H9 (cell line): Measurements from ENCODE around the gene ZKSCAN5. TPM values are rescaled to one million over a fixed set of nuclear protein-coding genes. Genes with fewer than 3 reads are reported as not detected.

Experiments used
- DNase-seq: peaks from one replicate; pipeline ENCODE4 v3.0.0-alpha.2; 2017
- H2AFZ ChIP-seq: one replicate; pipeline ENCODE4 v1.6.1; 2013; ENCODE audit warnings: mild to moderate bottlenecking, low read length, control low read depth, moderate library complexity
- H2AK5ac ChIP-seq: 2 replicates; pipeline ENCODE4 v1.6.1; 2013; ENCODE audit warnings: low read length, control low read depth, mixed read lengths; ENCODE audit not compliant: insufficient read length
- H2BK120ac ChIP-seq: one replicate; pipeline ENCODE4 v1.6.1; 2013; ENCODE audit warnings: low read depth, mild to moderate bottlenecking, low read length, control low read depth, inconsistent platforms; ENCODE audit not compliant: poor library complexity, severe bottlenecking
- H2BK12ac ChIP-seq: 2 replicates; pipeline ENCODE4 v1.6.1; 2013; ENCODE audit warnings: low read length, control low read depth, mixed read lengths, low read depth; ENCODE audit not compliant: insufficient read length
- H2BK15ac ChIP-seq: 2 replicates; pipeline ENCODE4 v1.6.1; 2013; ENCODE audit warnings: low read depth, low read length, control low read depth
- H2BK20ac ChIP-seq: one replicate; pipeline ENCODE4 v1.6.1; 2013; ENCODE audit warnings: low read depth, mild to moderate bottlenecking, low read length, control low read depth, inconsistent platforms; ENCODE audit not compliant: poor library complexity, severe bottlenecking
- H2BK5ac ChIP-seq: 2 replicates; pipeline ENCODE4 v1.6.1; 2013; ENCODE audit warnings: low read length, control low read depth, mixed read lengths; ENCODE audit not compliant: insufficient read length
- H3K14ac ChIP-seq: 2 replicates; pipeline ENCODE4 v1.6.1; 2013; ENCODE audit warnings: low read length, control low read depth; ENCODE audit not compliant: insufficient read depth
- H3K18ac ChIP-seq: 2 replicates; pipeline ENCODE4 v1.6.1; 2013; ENCODE audit warnings: low read depth, mild to moderate bottlenecking, mixed read lengths, low read length, control low read depth; ENCODE audit not compliant: insufficient read length
- H3K23ac ChIP-seq: 2 replicates; pipeline ENCODE4 v1.6.1; 2013; ENCODE audit warnings: low read length, control low read depth, mixed read lengths, low read depth; ENCODE audit not compliant: insufficient read length
- H3K23me2 ChIP-seq: 2 replicates; pipeline ENCODE4 v1.6.1; 2013; ENCODE audit warnings: low read depth, mild to moderate bottlenecking, mixed read lengths, low read length, control low read depth; ENCODE audit not compliant: insufficient read length, poor library complexity, severe bottlenecking
- H3K27ac ChIP-seq: 2 replicates; pipeline ENCODE4 v1.5.1; 2013; ENCODE audit warnings: low read length, control low read depth, mixed read lengths, low read depth; ENCODE audit not compliant: insufficient read length
- H3K27me3 ChIP-seq: 2 replicates; pipeline ENCODE4 v1.6.1; 2013; ENCODE audit warnings: low read length, control low read depth, inconsistent platforms; ENCODE audit not compliant: insufficient read depth
- H3K4ac ChIP-seq: 2 replicates; pipeline ENCODE4 v1.6.1; 2013; ENCODE audit warnings: low read depth, mild to moderate bottlenecking, control low read depth, inconsistent platforms, low read length, moderate library complexity
- H3K4me1 ChIP-seq: 2 replicates; pipeline ENCODE4 v1.6.1; 2013; ENCODE audit warnings: low read length, control low read depth, inconsistent platforms; ENCODE audit not compliant: insufficient read depth
- H3K4me2 ChIP-seq: 2 replicates; pipeline ENCODE4 v1.6.1; 2013; ENCODE audit warnings: low read length, control low read depth, mixed read lengths; ENCODE audit not compliant: insufficient read length, insufficient read depth
- H3K56ac ChIP-seq: 2 replicates; pipeline ENCODE4 v1.6.1; 2013; ENCODE audit warnings: low read depth, mild to moderate bottlenecking, mixed read lengths, low read length, control low read depth; ENCODE audit not compliant: insufficient read length
- H3K79me1 ChIP-seq: 2 replicates; pipeline ENCODE4 v1.6.1; 2013; ENCODE audit warnings: low read depth, mild to moderate bottlenecking, moderate library complexity, low read length, control low read depth, inconsistent platforms; ENCODE audit not compliant: insufficient read depth, poor library complexity, severe bottlenecking
- H3K79me2 ChIP-seq: 2 replicates; pipeline ENCODE4 v1.6.1; 2013; ENCODE audit warnings: low read length, control low read depth, inconsistent platforms; ENCODE audit not compliant: insufficient read depth
- H3K9ac ChIP-seq: 2 replicates; pipeline ENCODE4 v1.6.1; 2013; ENCODE audit warnings: low read length, control low read depth, mixed read lengths; ENCODE audit not compliant: insufficient read length; ENCODE audit errors: extremely low read depth
- H3K9me3 ChIP-seq: one replicate; pipeline ENCODE4 v1.6.1; 2013; ENCODE audit warnings: low read depth, low read length, inconsistent platforms; ENCODE audit not compliant: control insufficient read depth
- H3T11ph ChIP-seq: one replicate; pipeline ENCODE4 v1.6.1; 2013; ENCODE audit warnings: mild to moderate bottlenecking, low read length, control low read depth, inconsistent platforms
- H4K20me1 ChIP-seq: one replicate; pipeline ENCODE4 v1.6.1; 2013; ENCODE audit not compliant: control insufficient read depth, insufficient read length, insufficient read depth
- H4K5ac ChIP-seq: 2 replicates; pipeline ENCODE4 v1.6.1; 2013; ENCODE audit warnings: low read depth, mild to moderate bottlenecking, mixed read lengths, low read length, control low read depth; ENCODE audit not compliant: insufficient read length
- H4K8ac ChIP-seq: replicated peaks from 2 replicates; pipeline ENCODE4 v1.6.1; 2013; ENCODE audit warnings: low read length, control low read depth, mixed read lengths, low read depth; ENCODE audit not compliant: insufficient read length
- H4K91ac ChIP-seq: 2 replicates; pipeline ENCODE4 v1.6.1; 2013; ENCODE audit warnings: low read depth, mild to moderate bottlenecking, moderate library complexity, mixed read lengths, low read length, control low read depth; ENCODE audit not compliant: insufficient read length
- H3K27ac Mint-ChIP-seq, 3 experiments: 2 replicates in 2 of 3; 3 replicates in 1 of 3; pipeline ENCODE4 v1.8.0; 2020 to 2021; ENCODE audit warnings: mixed read lengths in 3 of 3, mild to moderate bottlenecking in 1 of 3, moderate library complexity in 1 of 3
- H3K27me3 Mint-ChIP-seq: 2 replicates; pipeline ENCODE4 v1.8.0; 2021; ENCODE audit warnings: low read depth, mild to moderate bottlenecking, moderate library complexity, mixed read lengths
- H3K36me3 Mint-ChIP-seq, 3 experiments: 2 replicates in 2 of 3; 3 replicates in 1 of 3; pipeline ENCODE4 v1.8.0; 2020 to 2021; ENCODE audit warnings: low read depth in 3 of 3, mixed read lengths in 3 of 3; ENCODE audit not compliant: insufficient read depth in 1 of 3
- H3K4me1 Mint-ChIP-seq, 2 experiments: 2 replicates each; pipeline ENCODE4 v1.8.0; 2020; ENCODE audit warnings: mixed read lengths in 2 of 2
- H3K4me3 Mint-ChIP-seq, 2 experiments: 2 replicates in 1 of 2; 3 replicates in 1 of 2; pipeline ENCODE4 v1.8.0; 2020 to 2021; ENCODE audit warnings: mild to moderate bottlenecking in 2 of 2, mixed read lengths in 2 of 2, moderate library complexity in 1 of 2
- H3K9me3 Mint-ChIP-seq, 2 experiments: 2 replicates in 1 of 2; 3 replicates in 1 of 2; pipeline ENCODE4 v1.8.0; 2020; ENCODE audit warnings: mild to moderate bottlenecking in 2 of 2, mixed read lengths in 2 of 2, moderate library complexity in 1 of 2
- CTCF ChIP-seq: fragments of 200-600 bp; sonication (generic); conservative IDR thresholded peaks from 3 replicates; pipeline ENCODE4 v1.8.0; 2021; ENCODE audit warnings: antibody characterized with exemption, mild to moderate bottlenecking
- WGBS: extraction: QIAGEN DNeasy Blood & Tissue Kit; methylation state at CpG from one replicate; pipeline ENCODE4 v1.1.7; 2013; ENCODE audit warnings: missing lambda C conversion rate, low lambda C conversion rate, mixed read lengths; ENCODE audit not compliant: insufficient read length; ENCODE audit errors: extremely low coverage; 5-methylcytosine and 5-hydroxymethylcytosine counted together
- total RNA-seq: library from RNA; stranded (reverse); gene quantifications from 2 replicates; pipeline ENCODE4 v1.2.1, GENCODE V29; 2021

ZKSCAN5 gene
- total RNA-seq, 1 experiment from 2014 or later = 16.6 TPM

- no peak overlapping the region for H3K18ac ChIP-seq
- H3K27me3 Mint-ChIP-seq = no peaks in the 10 kb centered on the region
- peaks cover 8% of the 10 kb centered on the region for H3K79me1 ChIP-seq
- no peaks in the 10 kb centered on the region; a peak in 2 of 5 replicates for H3K9me3 Mint-ChIP-seq
- H4K8ac ChIP-seq = no peak overlapping the region
- H2AFZ ChIP-seq = no peak overlapping the region
- H3K56ac ChIP-seq = no peak overlapping the region
- H3K27ac ChIP-seq = no peak overlapping the region
- peak overlapping the region; percentile 98 to 99 (median 98) for H3K27ac Mint-ChIP-seq
- no peaks in the 10 kb centered on the region for H3K27me3 ChIP-seq
- H3K79me2 ChIP-seq = peaks cover 13% of the 10 kb centered on the region; the same call in 1 of the 2 replicates
- H2BK20ac ChIP-seq = no peak overlapping the region
- H3T11ph ChIP-seq = no peak overlapping the region
- no peaks in the 10 kb centered on the region for H4K20me1 ChIP-seq
- H3K9ac ChIP-seq = no peak overlapping the region
- no peaks in the 10 kb centered on the region for H3K9me3 ChIP-seq
- H3K4me1 ChIP-seq = no peaks in the 10 kb centered on the region; the same call in 1 of the 2 replicates
- peaks cover 6 to 16% (median 7%) of the 10 kb centered on the region in 3 experiments; a peak in 6 of 7 replicates for H3K36me3 Mint-ChIP-seq
- H3K4me2 ChIP-seq = peak overlapping the region; percentile 97
- H2AK5ac ChIP-seq = no peak overlapping the region
- no peak overlapping the region for H3K23ac ChIP-seq
- peak; percentile 100 for DNase-seq
- peak overlapping the region; percentile 93 to 94 for H3K4me3 Mint-ChIP-seq
- H2BK12ac ChIP-seq = no peak overlapping the region
- no CpG with 5 or more reads among the region's 19 CpGs for WGBS
- H3K14ac ChIP-seq = no peak overlapping the region
- H4K5ac ChIP-seq = no peak overlapping the region
- no peak overlapping the region for H2BK120ac ChIP-seq
- no peak for TF ChIP-seq CTCF
- H4K91ac ChIP-seq = no peak overlapping the region
- no peak overlapping the region for H3K4ac ChIP-seq
- peaks cover 19% of the 10 kb centered on the region for H3K23me2 ChIP-seq
- peaks cover 13 to 23% of the 10 kb centered on the region in 2 experiments for H3K4me1 Mint-ChIP-seq
- no peak overlapping the region for H2BK5ac ChIP-seq
- H2BK15ac ChIP-seq = no peak overlapping the region
These were observed 220 bp upstream of the ZKSCAN5 start for GRCh38 chr7:99504281-99504602.
